ENCODE data around the gene STARD4.

DNA sequence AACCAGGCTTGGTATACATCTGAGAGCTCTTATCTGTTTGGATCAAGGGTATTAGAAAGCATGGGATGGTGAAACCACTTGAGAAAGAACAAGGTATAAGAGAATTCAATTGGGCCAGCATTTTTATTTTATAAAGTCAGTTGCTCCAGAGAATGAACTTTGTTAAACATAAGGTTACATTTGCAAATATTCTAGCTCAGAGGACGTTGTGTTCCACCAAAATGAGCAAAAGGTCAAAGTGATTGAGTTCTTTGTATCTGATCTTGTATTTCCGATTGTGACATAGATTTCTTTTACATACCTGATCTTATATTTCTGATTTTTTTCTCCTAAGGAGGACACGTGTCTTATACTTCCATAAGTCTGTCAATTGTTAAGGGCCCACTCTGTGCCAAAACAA, 8.6 kb upstream of the STARD4 start:
- no peak for TF ChIP-seq RELA (CRISPR knock-in tag; IDR thresholded peaks at IDR 0.05; ENCODE audit: borderline replicate concordance)
- TF ChIP-seq, protein P1, sequence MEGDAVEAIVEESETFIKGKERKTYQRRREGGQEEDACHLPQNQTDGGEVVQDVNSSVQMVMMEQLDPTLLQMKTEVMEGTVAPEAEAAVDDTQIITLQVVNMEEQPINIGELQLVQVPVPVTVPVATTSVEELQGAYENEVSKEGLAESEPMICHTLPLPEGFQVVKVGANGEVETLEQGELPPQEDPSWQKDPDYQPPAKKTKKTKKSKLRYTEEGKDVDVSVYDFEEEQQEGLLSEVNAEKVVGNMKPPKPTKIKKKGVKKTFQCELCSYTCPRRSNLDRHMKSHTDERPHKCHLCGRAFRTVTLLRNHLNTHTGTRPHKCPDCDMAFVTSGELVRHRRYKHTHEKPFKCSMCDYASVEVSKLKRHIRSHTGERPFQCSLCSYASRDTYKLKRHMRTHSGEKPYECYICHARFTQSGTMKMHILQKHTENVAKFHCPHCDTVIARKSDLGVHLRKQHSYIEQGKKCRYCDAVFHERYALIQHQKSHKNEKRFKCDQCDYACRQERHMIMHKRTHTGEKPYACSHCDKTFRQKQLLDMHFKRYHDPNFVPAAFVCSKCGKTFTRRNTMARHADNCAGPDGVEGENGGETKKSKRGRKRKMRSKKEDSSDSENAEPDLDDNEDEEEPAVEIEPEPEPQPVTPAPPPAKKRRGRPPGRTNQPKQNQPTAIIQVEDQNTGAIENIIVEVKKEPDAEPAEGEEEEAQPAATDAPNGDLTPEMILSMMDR (IDR thresholded peaks at IDR 0.05), result no peak
- no peak for TF ChIP-seq JUN (CRISPR knock-in tag; IDR thresholded peaks at IDR 0.05)
- TF ChIP-seq, protein P2, sequence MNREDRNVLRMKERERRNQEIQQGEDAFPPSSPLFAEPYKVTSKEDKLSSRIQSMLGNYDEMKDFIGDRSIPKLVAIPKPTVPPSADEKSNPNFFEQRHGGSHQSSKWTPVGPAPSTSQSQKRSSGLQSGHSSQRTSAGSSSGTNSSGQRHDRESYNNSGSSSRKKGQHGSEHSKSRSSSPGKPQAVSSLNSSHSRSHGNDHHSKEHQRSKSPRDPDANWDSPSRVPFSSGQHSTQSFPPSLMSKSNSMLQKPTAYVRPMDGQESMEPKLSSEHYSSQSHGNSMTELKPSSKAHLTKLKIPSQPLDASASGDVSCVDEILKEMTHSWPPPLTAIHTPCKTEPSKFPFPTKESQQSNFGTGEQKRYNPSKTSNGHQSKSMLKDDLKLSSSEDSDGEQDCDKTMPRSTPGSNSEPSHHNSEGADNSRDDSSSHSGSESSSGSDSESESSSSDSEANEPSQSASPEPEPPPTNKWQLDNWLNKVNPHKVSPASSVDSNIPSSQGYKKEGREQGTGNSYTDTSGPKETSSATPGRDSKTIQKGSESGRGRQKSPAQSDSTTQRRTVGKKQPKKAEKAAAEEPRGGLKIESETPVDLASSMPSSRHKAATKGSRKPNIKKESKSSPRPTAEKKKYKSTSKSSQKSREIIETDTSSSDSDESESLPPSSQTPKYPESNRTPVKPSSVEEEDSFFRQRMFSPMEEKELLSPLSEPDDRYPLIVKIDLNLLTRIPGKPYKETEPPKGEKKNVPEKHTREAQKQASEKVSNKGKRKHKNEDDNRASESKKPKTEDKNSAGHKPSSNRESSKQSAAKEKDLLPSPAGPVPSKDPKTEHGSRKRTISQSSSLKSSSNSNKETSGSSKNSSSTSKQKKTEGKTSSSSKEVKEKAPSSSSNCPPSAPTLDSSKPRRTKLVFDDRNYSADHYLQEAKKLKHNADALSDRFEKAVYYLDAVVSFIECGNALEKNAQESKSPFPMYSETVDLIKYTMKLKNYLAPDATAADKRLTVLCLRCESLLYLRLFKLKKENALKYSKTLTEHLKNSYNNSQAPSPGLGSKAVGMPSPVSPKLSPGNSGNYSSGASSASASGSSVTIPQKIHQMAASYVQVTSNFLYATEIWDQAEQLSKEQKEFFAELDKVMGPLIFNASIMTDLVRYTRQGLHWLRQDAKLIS (CRISPR knock-in tag; IDR thresholded peaks at IDR 0.05; ENCODE audit: borderline replicate concordance), result no peak
- TF ChIP-seq, protein P3, sequence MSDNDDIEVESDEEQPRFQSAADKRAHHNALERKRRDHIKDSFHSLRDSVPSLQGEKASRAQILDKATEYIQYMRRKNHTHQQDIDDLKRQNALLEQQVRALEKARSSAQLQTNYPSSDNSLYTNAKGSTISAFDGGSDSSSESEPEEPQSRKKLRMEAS (CRISPR knock-in tag; IDR thresholded peaks at IDR 0.05), result no peak
- no peak for TF ChIP-seq PRRX2 (CRISPR knock-in tag; IDR thresholded peaks at IDR 0.05)
